Peyer's patch (tissue), 4 donors: ENCODE measurements around the gene MSL3. TPM values are rescaled to one million over a fixed set of nuclear protein-coding genes. Genes with fewer than 3 reads are reported as not detected.

Experiments used
- DNase-seq, 3 donors: peaks; one replicate each; pipeline ENCODE4 v3.0.0-alpha.2; 2017 to 2019
- H3K27ac ChIP-seq, 4 donors: fragments of 200-600 bp; sonication (generic); one replicate each; pipeline ENCODE4 v1.5.1; 2016 to 2019
- H3K27me3 ChIP-seq, 2 donors: fragments of 200-600 bp; sonication (generic); one replicate each; pipeline ENCODE4 v1.5.1; 2019
- H3K36me3 ChIP-seq, 3 donors: fragments of 200-600 bp; sonication (generic); one replicate each; pipeline ENCODE4 v1.5.1; 2016 to 2019
- H3K4me1 ChIP-seq, 4 donors: fragments of 200-600 bp; sonication (generic); one replicate each; pipeline ENCODE4 v1.5.1; 2016 to 2019
- H3K4me3 ChIP-seq, 4 donors: fragments of 200-600 bp; sonication (generic); 1 replicate in 3 of 4; 2 replicates in 1 of 4; pipeline ENCODE4 v1.5.1; 2016 to 2019; ENCODE audit warnings: mild to moderate bottlenecking in 1 of 4
- H3K9me3 ChIP-seq, 4 donors: fragments of 200-600 bp; sonication (generic); one replicate each; pipeline ENCODE4 v1.5.1; 2016 to 2019; ENCODE audit warnings: mild to moderate bottlenecking in 1 of 4
- CTCF ChIP-seq, 6 experiments: fragments of 450-650 bp in 4 of 6; fragments of 200-600 bp in 2 of 6; sonication (generic) in 1 of 6; IDR thresholded peaks; one replicate each; pipeline ENCODE4 v1.5.1; 2017 to 2019; ENCODE audit warnings: antibody characterized with exemption in 6 of 6, mild to moderate bottlenecking in 3 of 6, moderate library complexity in 1 of 6
- POLR2A ChIP-seq, 2 donors: fragments of 450-650 bp; IDR thresholded peaks; one replicate each; pipeline ENCODE4 v1.5.1; 2017; ENCODE audit warnings: antibody characterized with exemption in 2 of 2, mild to moderate bottlenecking in 2 of 2, moderate library complexity in 2 of 2
- total RNA-seq, 4 donors: library from RNA; depleted of rRNA; stranded (reverse); fragments of >200 nt; gene quantifications; one replicate each; pipeline ENCODE4 v1.1.0, GENCODE V29; 2016

MSL3 gene
- total RNA-seq, 4 donors from 2014 or later = 22.5 to 72.6 (median 29.0) TPM

GRCh38 chrX:11789809-11790208 is 31.8 kb downstream of the MSL3 start:
- DNase-seq = no peak
- Histone ChIP-seq H3K4me3 (no peak overlapping the region), H3K27ac (no peak overlapping the region), H3K36me3 (no peaks in the 10 kb centered on the region), H3K9me3 (no peaks in the 10 kb centered on the region), H3K4me1 (no peaks in the 10 kb centered on the region), H3K27me3 (no peaks in the 10 kb centered on the region)
- TF ChIP-seq CTCF (IDR thresholded peaks at IDR 0.05) = no peak
- TF ChIP-seq POLR2A (IDR thresholded peaks at IDR 0.05) = no peak

GRCh38 chrX:11791090-11791489 is 33.1 kb downstream of the MSL3 start:
- Histone ChIP-seq H3K27ac (no peak overlapping the region), H3K4me3 (no peak overlapping the region), H3K4me1 (no peaks in the 10 kb centered on the region), H3K27me3 (no peaks in the 10 kb centered on the region), H3K9me3 (no peaks in the 10 kb centered on the region), H3K36me3 (no peaks in the 10 kb centered on the region)
- DNase-seq = no peak
- TF ChIP-seq CTCF (IDR thresholded peaks at IDR 0.05) = no peak
- no peak for TF ChIP-seq POLR2A (IDR thresholded peaks at IDR 0.05)

- no peak for TF ChIP-seq CTCF (IDR thresholded peaks at IDR 0.05)
- no peak for TF ChIP-seq POLR2A (IDR thresholded peaks at IDR 0.05)
- Histone ChIP-seq H3K27ac (no peak overlapping the region), H3K36me3 (no peaks in the 10 kb centered on the region), H3K27me3 (no peaks in the 10 kb centered on the region), H3K4me3 (no peak overlapping the region), H3K9me3 (no peaks in the 10 kb centered on the region), H3K4me1 (no peaks in the 10 kb centered on the region)
- DNase-seq = no peak
These were observed 33.5 kb downstream of the MSL3 start for GRCh38 chrX:11791537-11791936.

GRCh38 chrX:11792461-11793421 is 34.7 kb downstream of the MSL3 start:
- DNase-seq = peak in 2 of 3 donors; percentile 46 to 57

GRCh38 chrX:11793734-11794133 is 35.7 kb downstream of the MSL3 start:
- TF ChIP-seq CTCF (IDR thresholded peaks at IDR 0.05) = no peak
- no peak for TF ChIP-seq POLR2A (IDR thresholded peaks at IDR 0.05)
- H3K4me1 ChIP-seq = no peaks in the 10 kb centered on the region
- H3K9me3 ChIP-seq = no peaks in the 10 kb centered on the region
- no peak for DNase-seq
- no peak overlapping the region for H3K27ac ChIP-seq
- H3K27me3 ChIP-seq = no peaks in the 10 kb centered on the region
- no peaks in the 10 kb centered on the region for H3K36me3 ChIP-seq
- H3K4me3 ChIP-seq = no peak overlapping the region

More at GRCh38 chrX:11792461-11793421, 34.7 kb downstream of the MSL3 start:
- TF ChIP-seq POLR2A (IDR thresholded peaks at IDR 0.05) (no peak), CTCF (IDR thresholded peaks at IDR 0.05) (no peak)
- Histone ChIP-seq H3K27me3 (no peaks in the 10 kb centered on the region), H3K36me3 (no peaks in the 10 kb centered on the region), H3K4me1 (no peaks in the 10 kb centered on the region), H3K4me3 (no peak overlapping the region), H3K9me3 (no peaks in the 10 kb centered on the region), H3K27ac (no peak overlapping the region)
